Stimulated activated CD4-positive, alpha-beta T cell treated with anti-CD3 and anti-CD28 coated beads, Interleukin-15, amount 100 ng/mL, for 24 hours (primary cell): Measurements from ENCODE around the gene SERINC5.

Source experiments
- DNase-seq: peaks from one replicate; pipeline ENCODE4 v3.0.0-alpha.2; 2020

SERINC5 gene

DNA sequence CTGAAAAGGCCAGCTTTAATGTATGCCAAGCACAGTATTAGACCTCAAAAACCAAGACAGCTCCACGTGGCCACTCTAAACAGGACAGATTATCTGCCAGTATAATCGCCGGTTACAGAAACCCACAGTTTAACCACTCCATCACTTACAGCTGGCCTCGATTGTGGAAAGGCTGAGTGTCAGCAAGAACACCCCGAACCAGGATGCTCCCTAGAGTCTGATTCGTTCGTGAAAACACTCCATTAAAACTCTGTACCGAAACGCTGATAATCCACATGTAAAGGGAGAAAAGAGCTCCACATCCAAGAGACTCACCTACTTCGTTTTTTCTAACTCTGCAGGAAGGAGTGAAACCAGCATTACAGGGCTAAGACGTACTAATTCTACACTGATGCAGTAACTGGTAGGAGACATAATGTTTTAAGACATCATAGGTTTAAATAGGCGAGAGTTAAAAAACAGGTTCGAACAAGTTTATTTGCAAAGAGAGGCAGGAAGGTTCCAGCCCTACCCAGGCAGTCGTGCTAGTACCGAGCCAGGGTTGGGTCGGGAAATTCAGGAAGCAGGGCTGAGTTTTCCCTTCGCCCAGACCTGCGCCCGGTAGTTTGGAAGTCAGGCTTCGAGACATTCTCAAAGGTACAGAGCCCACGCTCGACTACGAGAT, 949 bp downstream of the SERINC5 start:
- DNase-seq, result peak; percentile 51

- no peak for DNase-seq
Measured at GRCh38 chr5:80251636-80252035, 4.2 kb downstream of the SERINC5 start.

- DNase-seq, result no peak
Measured at GRCh38 chr5:80250801-80251200, 5.0 kb downstream of the SERINC5 start.

DNA sequence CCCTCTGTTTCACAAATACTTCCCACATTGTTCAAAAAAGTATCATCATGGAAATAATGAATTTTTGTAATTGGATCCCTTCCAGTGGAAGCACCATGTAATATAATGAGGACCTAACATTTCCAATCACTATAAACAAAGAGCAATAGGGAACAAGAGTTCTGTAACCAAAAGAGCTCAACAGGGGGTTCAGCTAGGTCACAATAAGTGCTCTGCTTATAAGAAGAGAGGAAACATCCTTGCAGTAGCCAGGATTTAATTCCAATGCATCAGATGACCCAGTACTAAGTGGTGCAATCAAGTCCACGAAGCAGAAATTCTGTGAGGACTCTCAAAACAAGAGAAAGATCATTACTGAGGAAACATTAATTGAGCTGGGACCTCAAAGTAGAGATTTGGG, 5.9 kb downstream of the SERINC5 start:
- DNase-seq, result no peak

- DNase-seq, result no peak
Measured at GRCh38 chr5:80248378-80248777, 7.5 kb downstream of the SERINC5 start.

DNA sequence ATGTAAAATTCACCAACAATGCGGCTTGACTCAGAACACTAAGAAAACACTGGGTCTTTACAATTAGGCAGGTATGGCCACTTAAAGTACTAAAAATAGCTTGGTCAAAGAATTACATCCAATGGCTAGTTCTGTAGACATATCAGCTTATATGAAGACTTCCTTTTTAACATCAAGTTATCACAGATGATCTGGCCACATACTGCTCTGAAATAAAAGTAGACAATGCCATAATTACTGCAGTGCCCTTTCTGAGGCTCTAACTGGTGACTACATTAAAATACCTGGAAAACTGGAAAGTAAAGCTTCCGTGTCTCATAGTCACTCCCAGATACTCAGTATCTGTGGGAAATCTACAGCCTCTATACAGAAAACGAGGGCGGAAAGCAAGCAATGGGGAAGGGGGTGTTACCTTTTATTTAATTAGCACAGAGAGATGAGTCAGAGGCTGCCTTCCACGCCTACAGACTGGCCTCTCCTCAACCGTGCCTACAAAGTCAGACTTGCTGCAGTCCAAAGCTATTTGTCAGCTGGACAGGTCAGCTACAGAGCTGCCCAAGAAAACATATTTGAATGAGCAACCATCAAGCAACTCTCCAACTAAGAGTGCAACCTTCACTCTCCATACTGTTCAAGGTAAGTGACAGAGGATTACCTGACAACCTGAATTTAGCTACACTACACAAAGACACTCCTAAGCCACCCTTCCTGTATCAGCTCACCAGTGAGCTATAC, 8.7 kb downstream of the SERINC5 start:
- DNase-seq, result peak; percentile 65

GRCh38 chr5:80246001-80246758, 9.7 kb downstream of the SERINC5 start:
- DNase-seq, result no peak

- DNase-seq, result no peak
Measured at GRCh38 chr5:80243567-80243966, 12.3 kb downstream of the SERINC5 start.

GRCh38 chr5:80242849-80243248, 13.0 kb downstream of the SERINC5 start:
- DNase-seq, result no peak

- DNase-seq, result no peak
Measured at GRCh38 chr5:80240368-80240986, 15.4 kb downstream of the SERINC5 start.

GRCh38 chr5:80239680-80240367, 16.0 kb downstream of the SERINC5 start:
- no peak for DNase-seq

GRCh38 chr5:80238778-80239679, 16.8 kb downstream of the SERINC5 start:
- DNase-seq, result no peak

GRCh38 chr5:80238097-80238496, 17.8 kb downstream of the SERINC5 start:
- peak; percentile 43 for DNase-seq

- no peak for DNase-seq
Measured at GRCh38 chr5:80237243-80237642, 18.6 kb downstream of the SERINC5 start.

- no peak for DNase-seq
Measured at GRCh38 chr5:80234116-80234948, 21.5 kb downstream of the SERINC5 start.

DNA sequence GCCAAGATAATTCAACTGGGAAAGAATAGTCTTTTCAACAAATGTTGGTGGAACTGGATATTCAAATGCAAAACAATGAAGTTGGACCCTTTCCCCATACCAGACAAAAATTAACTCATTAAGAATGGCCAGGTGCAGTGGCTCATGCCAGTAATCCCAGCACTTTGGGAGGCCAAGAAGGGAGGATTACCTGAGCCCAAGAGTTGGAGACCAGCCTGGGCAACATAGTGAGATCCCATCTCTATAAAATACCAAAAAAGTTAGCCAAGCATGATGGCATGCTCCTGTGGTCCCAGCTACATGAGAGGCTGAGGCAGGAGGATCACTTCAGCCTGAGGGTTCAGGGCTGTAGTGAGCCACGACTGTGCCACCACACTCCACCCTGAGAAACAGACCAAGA, 24.2 kb downstream of the SERINC5 start:
- no peak for DNase-seq

DNA sequence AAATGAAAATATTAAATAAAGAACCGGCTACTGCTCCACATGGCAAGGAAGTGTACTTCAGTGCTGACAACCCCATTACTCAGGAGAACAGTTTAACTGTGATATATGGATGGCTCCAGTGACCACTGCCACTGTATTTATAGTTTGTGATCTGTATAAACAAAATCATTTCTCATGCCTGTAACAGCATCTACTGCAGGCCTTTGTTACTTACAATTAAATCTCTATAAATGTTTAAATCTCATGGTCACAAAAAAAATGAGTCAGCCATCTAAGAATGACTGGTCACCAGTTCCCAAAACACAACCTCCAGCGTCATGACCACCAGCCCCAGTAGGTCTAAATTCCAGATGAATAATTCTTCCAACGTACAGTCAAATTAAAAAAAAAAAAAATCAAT, 24.6 kb downstream of the SERINC5 start:
- no peak for DNase-seq

- no peak for DNase-seq
Measured at GRCh38 chr5:80230269-80230992, 25.4 kb downstream of the SERINC5 start.

GRCh38 chr5:80229902-80230255, 26.0 kb downstream of the SERINC5 start:
- DNase-seq, result no peak

DNA sequence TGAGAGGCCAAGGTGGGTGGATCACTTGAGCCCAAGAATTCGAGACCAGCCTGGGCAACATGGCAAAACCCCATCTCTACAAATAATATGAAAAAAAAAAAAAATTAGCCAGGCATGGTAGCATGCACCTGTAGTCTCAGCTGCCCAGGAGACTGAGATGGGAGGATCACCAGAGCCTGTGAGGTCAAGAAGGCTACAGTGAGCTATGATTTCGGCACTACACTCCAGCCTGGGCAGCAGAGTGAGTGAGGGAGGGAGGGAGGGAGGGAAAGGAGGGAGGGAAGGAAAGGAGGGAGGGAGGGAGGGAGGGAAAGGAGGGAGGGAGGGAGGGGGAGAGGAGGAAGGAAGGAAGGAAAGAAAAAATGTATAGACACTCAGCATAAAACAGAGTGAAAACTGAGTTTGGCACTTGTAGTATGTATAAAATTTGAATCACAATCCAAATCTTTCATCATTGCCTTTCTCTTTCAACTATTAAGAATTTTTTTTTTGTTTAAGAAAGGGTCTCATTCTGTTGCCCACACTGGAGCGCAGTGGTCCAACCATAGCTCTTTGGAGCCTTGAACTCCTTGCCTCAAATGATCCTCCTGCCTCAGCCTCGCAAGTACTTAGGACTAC, 27.8 kb downstream of the SERINC5 start:
- DNase-seq, result no peak
